ENCODE measurements around the gene CDO1. TPM values are rescaled to one million over a fixed set of nuclear protein-coding genes. Genes with fewer than 3 reads are reported as not detected.
A peak's percentile ranks its signal among the peaks of the same experiment; 100 is the strongest.
"Not testable (repeated sequence)": the region's sequence is repeated elsewhere in the genome, so short reads cannot be mapped to it uniquely, and the experiment has no call there.

The CDO1 gene
- total and polyA plus RNA-seq, 10 donors: 1.4 to 11.1 (median 1.7) TPM

DNA sequence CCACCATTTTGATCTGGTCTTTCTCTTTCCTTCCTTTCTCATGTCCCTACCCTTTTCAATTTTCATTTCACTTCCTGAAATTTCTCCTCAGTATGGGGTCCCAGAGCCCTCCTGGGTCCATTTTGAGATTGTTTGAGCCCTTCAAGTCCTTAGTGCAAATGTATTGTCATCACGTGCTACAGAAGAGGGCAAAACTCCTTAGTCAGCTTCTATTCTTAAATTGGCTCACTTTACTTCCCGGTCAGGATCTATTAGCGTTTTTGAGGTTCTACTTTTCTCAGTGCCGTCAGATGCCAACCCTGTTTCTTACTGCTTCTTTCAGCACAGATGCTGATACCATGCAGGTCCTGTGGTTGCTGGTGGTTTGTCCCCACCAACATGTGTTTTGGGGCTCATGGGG is 19.0 kb upstream of the CDO1 start:
- intact Hi-C loops (cut with DNase I; ENCODE audit: low total_unique reads): loop anchor here (10.0 kb wide), 1 partner anchor 521 kb away; no protein-coding TSS in a partner anchor
- 84 to 95% (median 89%) methylated on average over 4 of the region's 4 CpGs for WGBS, 5 donors

DNA sequence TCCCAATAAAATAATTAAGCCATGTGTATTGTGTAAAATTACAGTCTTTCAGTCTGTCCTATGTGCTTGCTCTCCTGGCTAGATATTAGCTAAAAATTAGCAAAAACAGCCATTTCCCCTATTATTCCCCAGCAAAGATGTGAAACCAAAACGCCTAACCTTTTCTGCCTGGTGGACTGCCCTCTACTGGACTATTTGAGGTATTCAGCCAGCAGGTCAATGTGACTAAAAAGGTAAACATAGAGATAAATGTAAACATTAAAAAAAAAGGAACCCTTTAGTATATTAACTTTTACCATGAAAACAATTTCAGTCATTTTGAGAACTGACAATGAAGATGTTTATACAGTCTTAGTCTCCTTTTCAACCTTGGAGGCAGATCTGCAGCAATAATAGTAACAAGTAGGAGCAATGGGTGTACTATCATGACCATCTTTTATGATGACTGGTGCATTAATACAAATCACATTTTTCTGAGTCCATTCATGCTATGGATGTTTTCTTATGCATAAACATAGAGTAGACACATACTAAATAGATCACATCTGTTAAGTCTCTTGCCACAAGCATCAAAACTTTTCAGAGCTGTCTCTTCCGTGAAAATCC is 14.8 kb upstream of the CDO1 start:
- no peak for DNase-seq
- TF ChIP-seq POLR2A (IDR thresholded peaks at IDR 0.05) (no peak), POLR2AphosphoS5 (IDR thresholded peaks at IDR 0.05) (no peak)
- TF ChIP-seq, protein P1, sequence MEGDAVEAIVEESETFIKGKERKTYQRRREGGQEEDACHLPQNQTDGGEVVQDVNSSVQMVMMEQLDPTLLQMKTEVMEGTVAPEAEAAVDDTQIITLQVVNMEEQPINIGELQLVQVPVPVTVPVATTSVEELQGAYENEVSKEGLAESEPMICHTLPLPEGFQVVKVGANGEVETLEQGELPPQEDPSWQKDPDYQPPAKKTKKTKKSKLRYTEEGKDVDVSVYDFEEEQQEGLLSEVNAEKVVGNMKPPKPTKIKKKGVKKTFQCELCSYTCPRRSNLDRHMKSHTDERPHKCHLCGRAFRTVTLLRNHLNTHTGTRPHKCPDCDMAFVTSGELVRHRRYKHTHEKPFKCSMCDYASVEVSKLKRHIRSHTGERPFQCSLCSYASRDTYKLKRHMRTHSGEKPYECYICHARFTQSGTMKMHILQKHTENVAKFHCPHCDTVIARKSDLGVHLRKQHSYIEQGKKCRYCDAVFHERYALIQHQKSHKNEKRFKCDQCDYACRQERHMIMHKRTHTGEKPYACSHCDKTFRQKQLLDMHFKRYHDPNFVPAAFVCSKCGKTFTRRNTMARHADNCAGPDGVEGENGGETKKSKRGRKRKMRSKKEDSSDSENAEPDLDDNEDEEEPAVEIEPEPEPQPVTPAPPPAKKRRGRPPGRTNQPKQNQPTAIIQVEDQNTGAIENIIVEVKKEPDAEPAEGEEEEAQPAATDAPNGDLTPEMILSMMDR (IDR thresholded peaks at IDR 0.05 in 8 of 11, conservative IDR thresholded peaks at IDR 0.05 in 3 of 11): peak; percentile 37 to 79 (median 67)
- H3K27me3 ChIP-seq (replicated peaks in 1 of 7): no peaks in the 10 kb centered on the region
- H3K36me3 ChIP-seq: peaks cover 6 to 90% (median 70%) of the 10 kb centered on the region in 6 donors
- WGBS, 5 donors: 46 to 54% (median 52%) methylated on average over 2 of the region's 2 CpGs
- H3K9me3 ChIP-seq: no peaks in the 10 kb centered on the region
- H3K4me1 ChIP-seq: peaks cover 0 to 14% (median under 1%) of the 10 kb centered on the region in 6 donors
- no peak overlapping the region for H3K4me3 ChIP-seq
- no peak overlapping the region for H3K27ac ChIP-seq
- intact Hi-C loops (cut with DNase I; ENCODE audit: low total_unique reads): loop anchor here (5.0 to 10.0 kb wide), 2 partner anchors 199 to 516 kb away; no protein-coding TSS in a partner anchor

More for the DNA sequence above, 19.0 kb upstream of the CDO1 start:
- peaks cover 23 to 50% (median 33%) of the 10 kb centered on the region in 6 donors for H3K4me1 ChIP-seq
- no peak overlapping the region for H3K4me3 ChIP-seq
- no peaks in the 10 kb centered on the region for H3K9me3 ChIP-seq
- H3K36me3 ChIP-seq: peaks cover 6 to 81% (median 62%) of the 10 kb centered on the region in 6 donors
- no peaks in the 10 kb centered on the region for H3K27me3 ChIP-seq (replicated peaks in 1 of 7)
- TF ChIP-seq POLR2A (IDR thresholded peaks at IDR 0.05): no peak
- DNase-seq: no peak
- H3K27ac ChIP-seq: no peak overlapping the region

DNA sequence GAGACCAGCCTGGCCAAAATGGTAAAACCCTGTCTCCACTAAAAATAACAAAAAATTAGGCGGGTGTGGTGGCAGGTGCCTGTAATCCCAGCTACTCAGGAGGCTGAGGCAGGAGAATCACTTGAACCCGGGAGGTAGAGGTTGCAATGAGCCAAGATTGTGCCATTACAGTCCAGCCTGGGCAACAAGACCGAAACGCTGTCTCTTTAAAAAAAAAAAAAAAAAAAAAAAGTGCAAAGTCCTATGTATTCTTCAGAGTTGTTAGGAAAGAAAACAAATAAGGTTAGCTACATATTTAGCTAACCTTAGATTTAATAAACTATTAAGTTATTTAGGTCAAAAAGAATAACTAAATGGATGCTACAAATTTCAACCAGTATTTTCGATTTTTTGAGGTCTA is 13.5 kb upstream of the CDO1 start:
- Histone ChIP-seq H3K9me3 (peaks cover 0 to 11% (median 3%) of the 10 kb centered on the region in 8 donors), H3K27me3 (replicated peaks in 1 of 7) (no peaks in the 10 kb centered on the region), H3K4me3 (no peak overlapping the region), H3K36me3 (peaks cover 6 to 76% (median 57%) of the 10 kb centered on the region in 6 donors), H3K27ac (no peak overlapping the region), H3K4me1 (peaks cover 0 to 8% (median 0%) of the 10 kb centered on the region in 6 donors)
- no peak for DNase-seq
- WGBS, 5 donors: 86 to 99% (median 97%) methylated on average over 5 of the region's 5 CpGs
- TF ChIP-seq POLR2A (IDR thresholded peaks at IDR 0.05) (no peak), POLR2AphosphoS5 (IDR thresholded peaks at IDR 0.05) (no peak)
- TF ChIP-seq, protein P1 (IDR thresholded peaks at IDR 0.05 in 8 of 11, conservative IDR thresholded peaks at IDR 0.05 in 3 of 11): no peak
- intact Hi-C loops (cut with DNase I; ENCODE audit: low total_unique reads): loop anchor here (5.0 to 10.0 kb wide), 2 partner anchors 198 to 515 kb away; no protein-coding TSS in a partner anchor

DNA sequence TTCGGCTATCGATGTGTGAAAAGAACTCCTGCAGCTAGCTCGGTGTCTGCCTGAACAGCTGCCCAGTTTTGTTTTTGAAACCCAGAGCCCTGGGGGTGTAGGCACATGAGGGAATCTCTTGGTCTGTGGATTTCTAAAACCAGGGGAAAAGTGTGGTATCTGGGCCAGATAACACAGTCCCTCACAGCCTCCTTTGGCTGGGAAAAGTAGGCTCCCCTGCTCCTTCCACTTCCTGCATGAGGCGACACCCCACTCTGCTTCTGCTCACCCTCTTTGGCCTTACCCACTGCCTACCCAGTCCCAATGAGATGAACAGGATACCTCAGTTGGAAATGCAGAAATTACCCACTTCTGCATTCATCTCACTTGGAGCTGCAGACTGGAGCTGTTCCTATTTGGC is 9.5 kb upstream of the CDO1 start:
- no peak overlapping the region for H3K27ac ChIP-seq
- TF ChIP-seq POLR2AphosphoS5 (IDR thresholded peaks at IDR 0.05) (peak in 1 of 3 donors; percentile 31), POLR2A (IDR thresholded peaks at IDR 0.05) (no peak)
- H3K9me3 ChIP-seq: peaks cover 0 to 21% (median 6%) of the 10 kb centered on the region in 8 donors
- DNase-seq: no peak
- WGBS, 5 donors: 94 to 99% (median 96%) methylated on average over 4 of the region's 4 CpGs
- peaks cover 0 to 5% (median 0%) of the 10 kb centered on the region in 7 donors for H3K27me3 ChIP-seq (replicated peaks in 1 of 7)
- peaks cover 0 to 36% (median 25%) of the 10 kb centered on the region in 6 donors for H3K36me3 ChIP-seq
- H3K4me1 ChIP-seq: peaks cover 0 to 2% (median 0%) of the 10 kb centered on the region in 6 donors
- intact Hi-C loops (cut with DNase I; ENCODE audit: low total_unique reads): no loop called here
- H3K4me3 ChIP-seq: no peak overlapping the region

DNA sequence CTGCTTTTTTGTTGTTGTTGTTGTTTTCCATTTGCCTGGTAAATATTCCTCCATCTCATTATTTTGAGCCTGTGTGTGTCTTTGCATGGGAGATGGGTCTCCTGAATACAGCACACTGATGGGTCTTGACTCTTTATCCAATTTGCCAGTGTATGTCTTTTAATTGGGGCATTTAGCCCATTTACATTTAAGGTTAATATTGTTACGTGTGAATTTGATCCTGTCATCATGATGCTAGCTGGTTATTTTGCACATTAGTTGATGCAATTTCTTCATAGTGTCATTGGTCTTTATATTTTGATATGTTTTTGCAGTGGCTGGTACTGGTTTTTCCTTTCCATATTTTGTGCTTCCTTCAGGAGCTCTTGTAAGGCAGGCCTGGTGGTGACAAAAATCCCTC is 8.5 kb upstream of the CDO1 start:
- H3K4me3 ChIP-seq; H3K4me1 ChIP-seq; H3K27ac ChIP-seq; DNase-seq; intact Hi-C loops (cut with DNase I; ENCODE audit: low total_unique reads): not testable (repeated sequence)
- Histone ChIP-seq H3K9me3 (peaks cover 0 to 21% (median 6%) of the 10 kb centered on the region in 8 donors), H3K36me3 (peaks cover 0 to 27% (median 17%) of the 10 kb centered on the region in 6 donors), H3K27me3 (replicated peaks in 1 of 7) (peaks cover 0 to 10% (median 0%) of the 10 kb centered on the region in 7 donors)
- 90 to 100% (median 97%) methylated on average over 1 of the region's 1 CpG for WGBS, 5 donors
